ENCODE results near the gene COX5A. TPM values are rescaled to one million over a fixed set of nuclear protein-coding genes. Genes with fewer than 3 reads are reported as not detected.
A peak's percentile ranks its signal among the peaks of the same experiment; 100 is the strongest.
"Not testable (repeated sequence)": the region's sequence is repeated elsewhere in the genome, so short reads cannot be mapped to it uniquely, and the experiment has no call there.

COX5A gene
- total RNA-seq, 1 experiment from 2014 or later = 295 TPM

GRCh38 chr15:74917676-74918075, 20.2 kb downstream of the COX5A start:
- no TSS peak for BruUV-seq (replicated peaks)
- no peak for DNase-seq (ENCODE audit: unreplicated experiment)
- Mint-ChIP-seq H3K9me3 (ENCODE audit: unreplicated experiment) (no peaks in the 10 kb centered on the region), H3K4me1 (ENCODE audit: insufficient read depth, unreplicated experiment) (no peaks in the 10 kb centered on the region), H3K27me3 (ENCODE audit: insufficient read depth, unreplicated experiment) (no peaks in the 10 kb centered on the region), H3K27ac (ENCODE audit: low read depth, unreplicated experiment) (no peak overlapping the region), H3K36me3 (ENCODE audit: insufficient read depth, unreplicated experiment) (peaks cover 97% of the 10 kb centered on the region), H3K4me3 (ENCODE audit: unreplicated experiment) (no peak overlapping the region)
- intact Hi-C loops (cut with micrococcal nuclease) = no loop called here
- ChIA-PET CTCF (no interaction called here), POLR2A (interaction anchor here (3.3 kb wide), 1 partner anchor 11 kb away, joined by 19 read pairs; the partner anchor contains the start of gene FAM219B)
- no peak for TF ChIP-seq CTCF (IDR thresholded peaks at IDR 0.05; ENCODE audit: unreplicated experiment)

- intact Hi-C loops (cut with micrococcal nuclease); H3K4me1 Mint-ChIP-seq (ENCODE audit: insufficient read depth, unreplicated experiment); H3K27ac Mint-ChIP-seq (ENCODE audit: low read depth, unreplicated experiment); H3K9me3 Mint-ChIP-seq (ENCODE audit: unreplicated experiment); H3K4me3 Mint-ChIP-seq (ENCODE audit: unreplicated experiment); BruUV-seq (replicated peaks); H3K27me3 Mint-ChIP-seq (ENCODE audit: insufficient read depth, unreplicated experiment); DNase-seq (ENCODE audit: unreplicated experiment): not testable (repeated sequence)
- CTCF ChIA-PET = interaction anchor here (2.6 to 4.5 kb wide), 2 partner anchors 13 to 37 kb away, joined by 6 to 27 read pairs; no protein-coding TSS in a partner anchor
- H3K36me3 Mint-ChIP-seq (ENCODE audit: insufficient read depth, unreplicated experiment) = peaks cover 66% of the 10 kb centered on the region
- POLR2A ChIA-PET = interaction anchor here (0.7 to 0.9 kb wide), 2 partner anchors 20 to 24 kb away, joined by 3 read pairs; partner anchors contain the start of gene COX5A
These were observed 24.1 kb downstream of the COX5A start for GRCh38 chr15:74913799-74914198.

GRCh38 chr15:74913041-74913440, 24.8 kb downstream of the COX5A start:
- peaks cover 58% of the 10 kb centered on the region for H3K36me3 Mint-ChIP-seq (ENCODE audit: insufficient read depth, unreplicated experiment)
- TSS peak; percentile 19 for BruUV-seq (replicated peaks)

GRCh38 chr15:74908635-74909034, 29.2 kb downstream of the COX5A start:
- CTCF ChIA-PET = interaction anchor here (0.6 to 1.4 kb wide), 3 partner anchors 18 to 137 kb away, joined by 3 to 10 read pairs (median 3); no protein-coding TSS in a partner anchor
- POLR2A ChIA-PET = interaction anchor here (1.2 to 2.6 kb wide), 3 partner anchors 13 to 292 kb away, joined by 3 to 16 read pairs (median 3); partner anchors contain the start of genes CLK3 and MPI
- Mint-ChIP-seq H3K9me3 (ENCODE audit: unreplicated experiment) (no peaks in the 10 kb centered on the region), H3K4me3 (ENCODE audit: unreplicated experiment) (no peak overlapping the region), H3K27ac (ENCODE audit: low read depth, unreplicated experiment) (no peak overlapping the region), H3K27me3 (ENCODE audit: insufficient read depth, unreplicated experiment) (no peaks in the 10 kb centered on the region), H3K4me1 (ENCODE audit: insufficient read depth, unreplicated experiment) (peaks cover 15% of the 10 kb centered on the region), H3K36me3 (ENCODE audit: insufficient read depth, unreplicated experiment) (peaks cover 35% of the 10 kb centered on the region)
- BruUV-seq (replicated peaks) = no TSS peak
- intact Hi-C loops (cut with micrococcal nuclease) = no loop called here
- no peak for TF ChIP-seq CTCF (IDR thresholded peaks at IDR 0.05; ENCODE audit: unreplicated experiment)
- no peak for DNase-seq (ENCODE audit: unreplicated experiment)

More at GRCh38 chr15:74913041-74913440, 24.8 kb downstream of the COX5A start:
- no peak for TF ChIP-seq CTCF (IDR thresholded peaks at IDR 0.05; ENCODE audit: unreplicated experiment)
- Mint-ChIP-seq H3K4me1 (ENCODE audit: insufficient read depth, unreplicated experiment) (no peaks in the 10 kb centered on the region), H3K27me3 (ENCODE audit: insufficient read depth, unreplicated experiment) (no peaks in the 10 kb centered on the region), H3K27ac (ENCODE audit: low read depth, unreplicated experiment) (no peak overlapping the region), H3K9me3 (ENCODE audit: unreplicated experiment) (no peaks in the 10 kb centered on the region), H3K4me3 (ENCODE audit: unreplicated experiment) (no peak overlapping the region)
- DNase-seq (ENCODE audit: unreplicated experiment) = no peak
- CTCF ChIA-PET = interaction anchor here (2.6 to 4.5 kb wide), 2 partner anchors 12 to 37 kb away, joined by 6 to 27 read pairs; no protein-coding TSS in a partner anchor
- POLR2A ChIA-PET = interaction anchor here (0.6 to 0.9 kb wide), 2 partner anchors 21 to 25 kb away, joined by 3 to 5 read pairs; partner anchors contain the start of gene COX5A
- intact Hi-C loops (cut with micrococcal nuclease) = no loop called here

All from MCF 10A (cell line).